ENCODE measurements around the gene MR1. TPM values are rescaled to one million over a fixed set of nuclear protein-coding genes. Genes with fewer than 3 reads are reported as not detected.

MR1 gene
- total RNA-seq, 1 experiment from 2014 or later: 6.6 TPM

GRCh38 chr1:181084606-181084969, 50.8 kb downstream of the MR1 start (continued):
- TF ChIP-seq REST (IDR thresholded peaks at IDR 0.05; ENCODE audit: low read depth) (no peak), JUND (IDR thresholded peaks at IDR 0.05) (no peak), TCF7L2 (IDR thresholded peaks at IDR 0.05; ENCODE audit: borderline replicate concordance, extremely low read depth, insufficient read depth, insufficient read length) (no peak), EZH2phosphoT487 (IDR thresholded peaks at IDR 0.05; ENCODE audit: borderline replicate concordance) (no peak), YY1 (IDR thresholded peaks at IDR 0.05; ENCODE audit: extremely low read depth, insufficient replicate concordance, low read depth, low read length) (no peak), CTCF (IDR thresholded peaks at IDR 0.05 in 2 of 3, conservative IDR thresholded peaks at IDR 0.05 in 1 of 3; ENCODE audit: borderline replicate concordance in 1 of 3, insufficient read depth in 1 of 3, low read depth in 2 of 3, low read length in 2 of 3) (no peak), CBX3 (IDR thresholded peaks at IDR 0.05; ENCODE audit: low read depth) (no peak), FOSL1 (IDR thresholded peaks at IDR 0.05; ENCODE audit: low read depth) (no peak), RAD21 (IDR thresholded peaks at IDR 0.05; ENCODE audit: low read depth) (no peak), ATF3 (IDR thresholded peaks at IDR 0.05) (no peak), CEBPB (IDR thresholded peaks at IDR 0.05; ENCODE audit: low read depth) (no peak), ZFX (IDR thresholded peaks at IDR 0.05) (no peak)

All from HCT116 (cell line).